T1000 (cell line): ENCODE data around the gene NRSN2.
"Not testable (repeated sequence)": the region's sequence is repeated elsewhere in the genome, so short reads cannot be mapped to it uniquely, and the experiment has no call there.

Source experiments
- DNase-seq: peaks from one replicate; lab custom pipeline; 2025; ENCODE audit warnings: mixed read lengths; lab: John Stamatoyannopoulos, UW

Gene NRSN2

GRCh38 chr20:375265-375889 lies 28.5 kb downstream of the NRSN2 start:
- no peak for DNase-seq

- no peak for DNase-seq
Observed at GRCh38 chr20:376089-376488, 29.2 kb downstream of the NRSN2 start.

- DNase-seq, result no peak
Observed at GRCh38 chr20:376750-377149, 29.8 kb downstream of the NRSN2 start.

- not testable (repeated sequence) for DNase-seq
Observed at GRCh38 chr20:377578-377977, 30.7 kb downstream of the NRSN2 start.

DNA sequence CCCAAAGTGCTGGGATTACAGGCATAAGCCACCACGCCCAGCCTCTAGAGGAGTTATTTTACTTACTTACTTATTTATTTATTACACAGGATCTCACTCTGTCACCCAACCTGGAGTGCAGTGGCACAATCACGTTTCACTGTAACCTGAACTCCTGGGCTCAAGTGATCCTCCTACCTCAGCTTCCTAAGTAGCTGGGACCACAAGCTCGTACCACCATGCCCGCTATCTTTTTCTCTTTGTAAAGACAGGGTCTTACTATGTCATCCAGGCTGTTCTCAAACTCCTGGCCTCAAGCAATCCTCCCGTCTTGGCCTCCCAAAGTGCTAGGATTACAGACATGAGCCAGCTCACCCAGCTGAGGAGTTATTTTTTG lies 32.0 kb downstream of the NRSN2 start:
- no peak for DNase-seq

- DNase-seq, result no peak
Observed at GRCh38 chr20:380763-381580, 34.1 kb downstream of the NRSN2 start.

GRCh38 chr20:381581-382290 lies 34.8 kb downstream of the NRSN2 start:
- DNase-seq, result no peak

DNA sequence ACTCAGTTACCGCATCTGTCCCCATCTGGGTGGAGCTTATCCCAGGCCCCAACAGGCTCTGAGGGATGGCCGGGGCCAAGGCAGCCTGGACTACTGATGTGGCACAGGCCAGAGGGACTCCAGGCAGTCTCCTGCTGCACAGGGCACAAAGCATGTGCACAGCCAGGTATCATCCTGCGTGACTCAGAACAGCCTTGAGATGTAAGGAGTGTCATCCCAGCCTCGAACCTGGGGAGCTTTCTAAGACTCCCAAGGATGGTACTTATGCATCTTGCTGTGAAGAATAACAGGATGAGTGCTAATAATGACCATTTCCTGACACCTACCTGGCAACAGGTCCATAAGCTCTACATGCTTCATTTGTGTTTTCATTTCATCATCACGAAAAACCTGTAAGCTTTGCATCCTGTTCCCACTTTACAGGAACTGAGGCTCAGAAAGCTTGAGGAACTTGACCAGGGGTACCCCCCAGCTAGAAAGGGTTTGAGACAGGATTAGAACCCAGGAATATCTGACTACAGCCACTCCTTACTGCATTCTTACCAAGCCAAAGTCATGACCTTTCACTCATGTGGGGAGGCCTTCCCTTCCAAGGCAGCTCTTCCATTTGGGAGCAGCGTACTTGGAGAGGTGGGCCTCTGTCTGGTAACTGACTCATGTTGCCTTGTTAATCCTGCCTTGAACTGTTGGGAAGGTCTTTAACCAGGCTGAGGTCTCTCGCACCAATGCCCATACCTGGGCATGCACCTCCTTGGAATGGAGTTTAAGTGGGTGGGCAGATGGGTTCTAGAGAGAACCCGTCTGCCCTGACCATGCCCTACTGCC lies 35.6 kb downstream of the NRSN2 start:
- DNase-seq, result no peak

DNA sequence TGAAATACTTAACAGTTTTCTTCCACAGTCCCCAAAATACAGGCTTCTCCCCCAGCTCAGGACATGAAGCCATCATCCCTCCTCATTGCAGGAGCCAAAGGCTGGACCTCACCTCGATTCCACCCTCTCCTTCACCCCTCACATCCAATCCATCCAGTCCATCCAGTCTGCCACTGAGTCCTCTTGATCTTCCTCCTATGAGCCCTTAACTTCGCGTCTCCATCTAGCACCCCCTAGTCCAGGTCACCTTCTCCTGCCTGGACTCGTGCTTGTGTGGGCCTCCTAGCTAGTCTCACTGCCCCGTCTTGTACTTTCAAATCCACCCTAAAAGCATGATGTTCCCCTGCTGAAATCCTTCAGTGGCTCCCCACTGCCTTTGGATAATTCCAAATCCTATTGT lies 37.0 kb downstream of the NRSN2 start:
- DNase-seq, result no peak

- DNase-seq, result no peak
Observed at GRCh38 chr20:384723-385122, 37.8 kb downstream of the NRSN2 start.

DNA sequence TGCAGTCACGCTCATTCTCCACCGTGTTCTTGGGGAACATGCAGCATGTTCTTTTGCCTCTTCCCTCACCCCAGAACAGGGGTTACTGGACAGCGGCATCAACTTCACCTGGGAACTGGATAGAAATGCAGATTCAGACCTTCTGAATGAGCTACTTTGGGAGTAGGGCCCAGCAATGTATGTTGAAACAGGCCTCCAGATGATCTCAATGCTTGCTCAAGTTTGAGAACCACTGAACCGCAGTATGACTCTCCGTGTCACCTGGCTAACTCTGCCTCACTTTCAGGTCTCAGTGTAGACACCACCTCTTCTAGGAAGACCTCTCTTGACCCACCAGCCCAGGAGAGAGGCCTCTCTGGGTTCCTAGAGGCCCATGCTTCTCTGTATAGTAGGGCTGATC lies 38.5 kb downstream of the NRSN2 start:
- DNase-seq, result no peak

DNA sequence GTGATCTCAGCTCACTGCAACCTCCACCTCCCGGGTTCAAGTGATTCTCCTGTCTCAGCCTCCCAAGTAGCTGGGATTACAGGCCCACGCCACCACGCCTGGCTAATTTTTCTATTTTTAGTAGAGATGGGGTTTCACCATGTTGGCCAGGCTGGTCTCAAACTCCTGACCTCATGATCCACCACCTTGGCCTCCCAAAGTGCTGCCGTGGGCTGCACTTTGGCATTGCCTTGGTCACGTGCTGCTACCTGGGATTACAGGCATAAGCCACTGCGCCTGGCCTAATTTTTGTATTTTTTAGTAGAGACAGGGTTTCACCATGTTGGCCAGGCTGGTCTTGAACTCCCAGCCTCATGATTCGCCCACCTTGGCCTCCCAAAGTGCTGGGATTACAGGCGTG lies 39.7 kb downstream of the NRSN2 start:
- not testable (repeated sequence) for DNase-seq

- no peak for DNase-seq
Observed at GRCh38 chr20:387520-387919, 40.6 kb downstream of the NRSN2 start.

DNA sequence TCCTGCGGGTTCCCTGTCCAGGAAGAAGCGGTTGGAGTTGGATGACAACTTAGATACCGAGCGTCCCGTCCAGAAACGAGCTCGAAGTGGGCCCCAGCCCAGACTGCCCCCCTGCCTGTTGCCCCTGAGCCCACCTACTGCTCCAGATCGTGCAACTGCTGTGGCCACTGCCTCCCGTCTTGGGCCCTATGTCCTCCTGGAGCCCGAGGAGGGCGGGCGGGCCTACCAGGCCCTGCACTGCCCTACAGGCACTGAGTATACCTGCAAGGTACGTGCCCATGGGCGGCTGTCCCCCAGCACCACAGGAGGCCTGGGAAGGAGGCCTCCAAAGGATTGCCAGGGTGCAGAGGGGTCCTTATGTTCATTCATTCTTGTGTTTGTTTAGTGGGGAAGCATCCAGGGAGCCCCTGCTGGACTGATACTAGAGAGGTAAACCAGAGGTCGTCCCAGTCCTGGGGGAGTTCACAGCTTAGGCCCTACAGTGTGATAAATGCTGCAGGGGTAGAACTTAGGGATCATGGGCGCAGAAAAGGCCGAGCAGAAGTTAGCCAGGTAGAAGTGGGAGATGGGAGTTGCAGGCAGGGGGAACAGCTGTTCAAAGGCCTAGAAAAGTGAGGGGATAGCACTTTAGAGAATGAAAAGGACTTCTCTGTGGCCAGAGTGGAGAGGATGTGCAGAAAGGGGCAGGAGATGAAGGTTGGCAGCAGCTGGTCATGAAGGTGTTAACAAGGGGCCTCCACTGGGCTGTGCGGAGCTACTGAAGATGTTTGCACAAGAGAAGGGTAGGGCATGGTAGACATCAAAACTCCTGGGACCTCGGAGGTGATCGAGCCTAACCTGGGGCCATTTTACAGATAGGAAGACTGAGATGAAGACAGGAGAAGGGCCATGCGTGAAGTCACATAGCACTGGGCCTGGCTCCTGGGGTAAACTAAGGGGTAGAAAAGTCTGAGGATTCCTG lies 41.4 kb downstream of the NRSN2 start:
- DNase-seq, result no peak

GRCh38 chr20:389220-389619 lies 42.3 kb downstream of the NRSN2 start:
- no peak for DNase-seq

DNA sequence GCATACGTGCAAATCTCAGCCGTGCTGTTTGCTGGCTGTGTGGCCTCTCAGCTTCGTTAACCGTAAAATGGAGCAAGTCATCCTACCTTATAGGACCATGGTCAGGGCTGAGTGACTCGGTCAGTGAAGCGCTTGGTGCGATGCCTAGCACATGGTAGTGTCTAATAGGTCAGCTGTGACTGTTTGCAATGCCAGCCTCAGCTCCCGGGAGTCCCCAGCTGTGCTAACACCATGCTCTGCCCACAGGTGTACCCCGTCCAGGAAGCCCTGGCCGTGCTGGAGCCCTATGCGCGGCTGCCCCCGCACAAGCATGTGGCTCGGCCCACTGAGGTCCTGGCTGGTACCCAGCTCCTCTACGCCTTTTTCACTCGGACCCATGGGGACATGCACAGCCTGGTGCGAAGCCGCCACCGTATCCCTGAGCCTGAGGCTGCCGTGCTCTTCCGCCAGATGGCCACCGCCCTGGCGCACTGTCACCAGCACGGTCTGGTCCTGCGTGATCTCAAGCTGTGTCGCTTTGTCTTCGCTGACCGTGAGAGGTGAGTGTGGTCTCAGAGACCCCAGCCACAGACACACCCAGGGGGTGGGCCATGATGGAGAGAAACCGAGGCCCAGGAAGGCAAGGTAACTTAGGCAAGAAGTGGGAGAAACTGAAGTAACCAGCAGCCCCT lies 44.3 kb downstream of the NRSN2 start:
- DNase-seq, result no peak

GRCh38 chr20:393296-393695 lies 46.4 kb downstream of the NRSN2 start:
- not testable (repeated sequence) for DNase-seq

GRCh38 chr20:396252-396618 lies 49.3 kb downstream of the NRSN2 start:
- no peak for DNase-seq

- DNase-seq, result no peak
Observed at GRCh38 chr20:396619-397431, 49.9 kb downstream of the NRSN2 start.
